WI38 (cell line): ENCODE measurements around the gene LRRC26.

ENCODE experiments used
- H3K4me3 ChIP-seq: 2 replicates; pipeline ENCODE4 v1.5.1; 2011; ENCODE audit warnings: low read depth, mild to moderate bottlenecking, control low read depth, low read length
- TF ChIP-seq, protein P1 (sequence below): IDR thresholded peaks from 2 replicates; pipeline ENCODE4 v1.5.1; 2012; ENCODE audit warnings: low read depth, mild to moderate bottlenecking, control low read depth, low read length

LRRC26 gene

DNA sequence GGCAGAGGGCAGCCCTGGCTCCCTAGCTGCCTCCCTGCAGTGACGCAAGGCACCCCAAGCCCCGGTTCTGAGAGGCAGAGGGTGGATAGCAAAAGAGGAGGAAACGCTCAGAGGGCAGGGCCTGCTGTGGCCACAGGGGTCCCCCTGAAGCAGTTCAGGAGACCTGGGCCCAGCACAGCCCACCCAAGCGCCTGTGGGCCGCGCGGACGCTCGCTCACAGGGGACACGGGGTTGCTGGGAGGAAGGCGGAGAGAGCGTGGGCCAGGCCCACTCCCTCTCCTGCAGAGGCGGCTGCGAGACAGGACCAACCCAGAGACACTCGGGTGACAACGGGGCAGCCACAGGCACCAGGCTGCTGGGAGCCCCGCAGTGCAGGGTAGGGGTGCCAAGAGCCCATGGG is 9.9 kb upstream of the LRRC26 start:
- no peak overlapping the region for H3K4me3 ChIP-seq
- TF ChIP-seq, protein P1, sequence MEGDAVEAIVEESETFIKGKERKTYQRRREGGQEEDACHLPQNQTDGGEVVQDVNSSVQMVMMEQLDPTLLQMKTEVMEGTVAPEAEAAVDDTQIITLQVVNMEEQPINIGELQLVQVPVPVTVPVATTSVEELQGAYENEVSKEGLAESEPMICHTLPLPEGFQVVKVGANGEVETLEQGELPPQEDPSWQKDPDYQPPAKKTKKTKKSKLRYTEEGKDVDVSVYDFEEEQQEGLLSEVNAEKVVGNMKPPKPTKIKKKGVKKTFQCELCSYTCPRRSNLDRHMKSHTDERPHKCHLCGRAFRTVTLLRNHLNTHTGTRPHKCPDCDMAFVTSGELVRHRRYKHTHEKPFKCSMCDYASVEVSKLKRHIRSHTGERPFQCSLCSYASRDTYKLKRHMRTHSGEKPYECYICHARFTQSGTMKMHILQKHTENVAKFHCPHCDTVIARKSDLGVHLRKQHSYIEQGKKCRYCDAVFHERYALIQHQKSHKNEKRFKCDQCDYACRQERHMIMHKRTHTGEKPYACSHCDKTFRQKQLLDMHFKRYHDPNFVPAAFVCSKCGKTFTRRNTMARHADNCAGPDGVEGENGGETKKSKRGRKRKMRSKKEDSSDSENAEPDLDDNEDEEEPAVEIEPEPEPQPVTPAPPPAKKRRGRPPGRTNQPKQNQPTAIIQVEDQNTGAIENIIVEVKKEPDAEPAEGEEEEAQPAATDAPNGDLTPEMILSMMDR = no peak

DNA sequence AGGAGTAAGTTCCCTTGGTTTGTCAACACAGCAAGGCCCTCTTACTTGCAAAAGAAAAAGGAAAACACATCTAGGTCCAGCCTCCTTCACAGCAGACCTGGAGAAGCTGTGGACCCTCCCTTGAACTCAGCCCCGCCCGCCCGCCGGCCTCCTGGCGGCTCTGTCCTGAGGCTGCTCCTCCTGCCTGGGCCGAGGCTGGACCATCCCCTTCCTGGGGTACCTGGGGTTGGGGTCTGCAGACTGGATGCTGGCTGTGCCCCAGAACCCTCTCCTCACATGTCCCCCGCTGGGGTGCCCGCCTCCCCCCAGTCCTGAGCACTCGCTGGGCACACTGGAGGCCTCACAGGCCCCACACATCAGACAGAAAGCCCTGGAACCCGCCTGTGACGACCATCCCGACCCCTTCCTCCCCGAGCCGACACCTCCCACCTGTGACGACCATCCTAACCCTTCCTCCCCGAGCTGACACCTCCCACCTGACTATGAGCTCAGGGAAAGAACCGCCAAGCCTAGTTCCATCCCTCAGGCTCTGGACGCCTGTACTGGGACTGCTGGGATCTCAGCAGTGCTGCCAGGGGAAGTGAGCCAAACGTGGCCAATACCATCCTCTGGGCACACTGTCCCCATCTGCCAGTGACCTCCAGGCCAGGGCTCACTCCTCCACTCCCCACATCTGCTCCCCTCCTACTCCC is 9.2 kb upstream of the LRRC26 start:
- TF ChIP-seq, protein P1 = no peak
- no peak overlapping the region for H3K4me3 ChIP-seq

DNA sequence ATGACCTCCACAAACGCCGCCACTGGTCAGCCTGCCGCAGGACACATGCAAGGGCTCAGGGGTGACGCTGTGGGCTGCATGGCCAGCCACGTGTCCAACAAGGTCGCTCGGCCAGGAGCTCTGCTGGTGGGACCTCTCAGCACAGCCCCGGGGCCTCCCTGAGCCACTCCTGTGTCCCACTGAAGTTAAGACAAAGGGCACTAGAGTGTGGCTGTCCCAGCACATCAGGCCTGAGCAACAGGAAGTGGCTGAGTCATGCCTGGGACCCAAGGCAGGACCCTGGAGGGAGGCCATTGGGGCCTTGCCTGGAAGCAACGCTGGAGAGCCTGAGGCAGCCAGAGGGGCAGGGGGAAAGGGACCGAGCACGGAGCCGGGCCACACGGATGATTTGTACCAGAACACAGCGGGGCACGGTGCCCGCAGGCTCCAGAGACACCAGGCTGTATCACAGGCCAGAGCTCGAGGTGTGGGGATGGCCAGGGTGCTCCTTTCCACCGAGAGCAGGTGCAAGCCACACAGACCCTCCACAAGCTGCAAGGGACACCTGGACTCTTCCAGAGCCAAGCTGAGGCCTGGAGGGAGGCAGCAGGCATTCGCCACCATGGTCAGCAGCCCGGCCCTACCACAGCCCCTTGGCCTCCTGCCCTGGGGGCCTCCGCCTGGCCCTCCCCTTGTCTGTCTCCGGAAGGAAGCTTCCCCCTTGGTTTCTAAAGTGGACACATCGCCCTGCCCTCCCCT is 8.5 kb upstream of the LRRC26 start:
- H3K4me3 ChIP-seq = no peak overlapping the region
- TF ChIP-seq, protein P1 = no peak

DNA sequence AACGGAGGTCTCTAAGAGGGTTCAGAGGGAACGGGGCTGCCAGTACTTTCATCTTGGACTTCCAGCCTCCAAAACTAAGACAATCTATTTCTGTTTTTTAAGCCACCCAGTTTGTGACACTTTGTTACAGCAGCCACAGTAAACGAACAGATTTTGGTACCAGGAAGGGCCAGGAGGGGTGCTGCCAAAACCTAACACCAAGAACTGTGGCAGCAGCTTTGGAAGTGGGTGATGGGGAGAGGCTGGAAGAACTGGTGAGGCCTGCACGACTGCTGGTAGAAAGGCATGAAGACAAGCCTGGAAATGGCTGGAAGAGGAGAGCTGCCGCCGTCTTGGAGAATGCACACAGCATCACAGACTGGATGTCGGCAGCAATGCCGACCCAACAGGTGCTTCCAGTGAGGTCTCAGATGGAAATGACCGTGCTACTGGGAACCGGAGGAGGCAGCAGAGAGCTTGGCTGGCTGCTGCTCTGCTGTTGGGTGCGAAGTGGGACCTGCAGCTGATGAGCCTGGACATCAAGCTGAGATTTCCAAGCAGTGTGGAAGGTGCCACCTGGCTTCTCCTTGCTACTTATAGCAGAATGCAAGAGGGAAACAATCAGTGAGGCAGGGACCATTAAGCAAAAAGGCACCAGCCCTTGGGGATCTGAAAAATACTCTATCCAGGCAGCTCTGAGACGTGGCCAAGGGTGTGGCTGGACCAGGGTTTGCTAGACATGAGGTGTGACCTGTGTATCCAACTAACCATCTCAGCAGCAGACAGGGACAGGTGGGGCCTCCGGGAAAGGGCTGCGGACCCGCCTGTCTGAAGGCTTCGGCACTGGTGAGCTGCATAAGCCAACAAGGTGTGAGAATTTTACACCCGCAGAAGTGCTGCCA is 6.7 kb upstream of the LRRC26 start:
- H3K4me3 ChIP-seq = no peak overlapping the region
- TF ChIP-seq, protein P1 = peak; percentile 33; the same call in 1 of the 2 replicates

DNA sequence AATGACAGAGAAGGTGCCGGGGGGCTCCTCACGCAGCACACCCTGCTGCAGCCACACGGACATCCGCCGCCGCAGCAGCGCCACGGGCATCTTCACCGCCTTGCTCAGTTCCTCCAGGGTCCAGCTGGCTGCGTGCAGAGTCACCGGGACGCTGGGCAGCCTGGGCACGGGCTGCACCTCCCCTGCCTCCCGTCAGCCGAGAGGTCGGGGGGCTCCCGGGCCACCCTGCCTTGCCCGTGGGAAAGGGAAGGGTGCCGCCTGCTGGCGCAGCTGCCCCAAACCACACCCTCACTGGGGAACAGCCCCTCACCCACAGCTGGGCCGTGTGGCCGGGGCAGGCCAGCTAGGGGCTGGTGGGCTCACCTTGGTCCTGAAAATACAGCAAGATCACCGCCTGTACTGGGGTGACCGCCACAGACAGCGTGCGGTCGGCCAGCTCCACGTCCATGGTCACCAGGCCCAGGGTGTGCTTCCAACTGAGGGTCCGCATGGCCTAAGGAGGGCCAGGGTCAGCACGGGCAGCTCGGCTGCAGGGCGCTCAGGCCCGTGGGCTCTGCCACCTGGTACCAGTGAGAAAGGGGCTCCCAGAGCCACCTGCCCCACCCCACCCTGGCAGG is 5.6 kb upstream of the LRRC26 start:
- TF ChIP-seq, protein P1 = no peak
- no peak overlapping the region for H3K4me3 ChIP-seq

DNA sequence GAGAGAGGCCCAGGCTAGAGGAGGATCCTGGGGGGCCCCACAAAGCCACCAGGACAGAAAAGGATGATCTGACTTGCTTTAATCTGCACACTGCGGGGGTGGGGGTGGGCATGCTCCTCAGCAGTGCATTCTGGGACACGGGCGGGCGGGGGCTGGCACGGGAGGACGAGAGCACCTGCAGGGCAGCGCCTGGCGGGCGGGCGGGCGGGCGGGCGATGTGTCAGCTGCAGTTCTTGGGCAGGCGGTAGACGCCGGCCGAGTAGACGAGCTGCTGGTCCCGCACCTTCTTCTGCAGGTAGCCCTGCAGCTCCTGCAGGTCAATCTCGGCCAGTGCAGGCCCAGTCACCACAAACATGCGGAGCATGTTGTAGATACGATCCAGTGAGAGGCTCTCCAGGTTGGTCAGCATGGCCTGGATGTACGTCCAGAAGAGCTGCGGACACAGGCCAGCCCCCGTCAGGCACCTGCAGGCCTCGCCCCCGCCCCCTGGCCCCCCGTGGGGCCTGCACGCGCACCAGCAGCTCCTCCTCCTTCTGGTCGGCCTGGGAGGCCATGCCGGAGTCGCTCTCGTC is 5.0 kb upstream of the LRRC26 start:
- H3K4me3 ChIP-seq = no peak overlapping the region
- TF ChIP-seq, protein P1 = no peak
